ENCODE data around the gene SGSM2.
A peak's percentile ranks its signal among the peaks of the same experiment; 100 is the strongest.

Gene SGSM2

DNA sequence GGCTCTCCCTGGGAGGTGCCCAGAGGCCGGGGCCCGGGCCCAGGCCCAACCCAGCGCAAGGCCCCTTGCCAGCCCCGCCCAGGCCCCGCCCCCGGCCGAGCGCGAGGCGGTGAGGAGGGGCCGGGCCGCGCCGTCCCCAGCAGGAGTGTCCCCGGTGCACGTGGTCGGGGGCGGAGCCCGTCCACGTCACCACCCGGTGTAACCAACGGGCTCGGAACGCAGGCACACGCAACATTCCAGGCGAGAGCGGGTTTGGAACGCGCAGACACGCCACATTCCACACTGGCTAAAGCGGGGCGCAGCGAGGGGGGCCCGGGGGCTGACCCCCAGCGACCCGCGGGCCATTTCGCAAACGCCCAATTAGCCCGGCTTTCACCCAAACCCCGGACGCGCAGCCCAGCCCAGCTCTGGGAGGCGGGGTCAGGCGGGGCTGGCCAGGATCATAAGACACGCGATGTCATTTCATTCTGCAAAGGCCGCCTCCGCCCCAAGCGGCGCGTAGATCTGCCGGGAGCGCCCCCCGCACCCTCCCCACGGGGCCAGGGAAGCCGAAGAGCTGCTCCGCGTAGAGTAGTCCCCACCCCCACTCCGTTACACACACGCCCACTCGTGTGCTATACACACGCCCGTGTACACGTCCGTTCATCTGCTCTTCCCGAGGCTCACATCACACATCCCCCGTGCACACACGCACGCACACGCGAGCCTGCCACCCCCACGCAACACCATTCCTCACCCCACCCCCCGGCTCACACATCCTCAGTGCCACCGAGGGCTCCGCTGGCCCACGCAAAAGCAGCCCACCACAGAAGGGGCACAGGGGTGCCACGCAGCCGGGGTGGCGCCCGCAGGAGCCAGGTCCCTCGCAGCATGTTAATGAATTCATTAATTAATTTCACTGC is 62.5 kb downstream of the SGSM2 start:
- peak; percentile 85 for DNase-seq

DNA sequence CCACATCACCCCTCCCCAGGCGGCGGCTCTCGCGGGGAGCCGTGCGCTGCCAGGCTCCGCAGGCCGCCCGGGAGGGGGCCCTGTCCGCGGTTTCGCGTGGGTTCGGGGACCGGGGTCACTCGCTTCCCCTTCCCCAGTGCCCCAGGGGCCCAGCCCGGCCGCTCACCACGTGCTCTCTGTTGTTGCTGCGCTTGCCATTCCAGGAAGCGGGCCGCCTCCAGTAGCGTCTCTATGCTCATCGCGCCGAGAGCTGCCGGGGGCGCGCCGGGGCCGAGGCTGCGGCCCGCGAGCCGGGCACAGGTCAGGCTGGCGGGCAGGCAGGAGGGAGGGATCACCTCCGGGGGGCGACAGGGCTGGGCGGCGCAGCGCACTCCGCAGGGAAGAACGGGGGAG is 63.2 kb downstream of the SGSM2 start:
- no peak for DNase-seq

DNA sequence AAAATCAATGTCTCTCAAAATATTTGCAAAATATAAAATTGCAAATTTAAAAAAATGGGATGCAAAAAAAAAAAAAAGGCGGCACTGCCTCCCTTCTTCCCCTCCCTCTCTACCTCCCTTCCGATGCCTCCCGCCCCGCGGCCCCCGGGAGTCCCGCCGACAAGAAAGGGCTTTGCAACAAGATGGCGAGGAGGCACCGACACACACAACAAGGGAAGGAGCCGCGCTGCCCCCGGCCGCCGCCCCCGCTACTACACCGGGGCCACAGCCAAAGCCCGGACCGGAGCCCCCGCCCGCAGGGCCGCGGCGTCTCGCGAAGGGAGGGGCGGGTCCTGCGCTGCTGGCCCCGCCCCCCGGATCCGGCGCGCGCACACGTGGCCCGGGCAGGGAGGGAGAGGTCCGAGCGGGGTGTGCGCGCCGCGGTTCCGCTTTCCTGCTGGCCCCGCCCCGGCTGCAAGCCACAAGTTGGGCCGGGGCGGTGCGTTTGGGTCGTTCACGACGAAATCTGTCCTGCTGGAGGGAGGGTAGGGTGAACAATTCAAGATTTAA is 63.6 kb downstream of the SGSM2 start, which contains the start of gene MNT:
Gene MNT, minus strand, starts transcription at position 184 of the 549 bp plus-strand sequence. CDS start 348 bp downstream, outside the sequence.
- DNase-seq = peak; percentile 75

DNA sequence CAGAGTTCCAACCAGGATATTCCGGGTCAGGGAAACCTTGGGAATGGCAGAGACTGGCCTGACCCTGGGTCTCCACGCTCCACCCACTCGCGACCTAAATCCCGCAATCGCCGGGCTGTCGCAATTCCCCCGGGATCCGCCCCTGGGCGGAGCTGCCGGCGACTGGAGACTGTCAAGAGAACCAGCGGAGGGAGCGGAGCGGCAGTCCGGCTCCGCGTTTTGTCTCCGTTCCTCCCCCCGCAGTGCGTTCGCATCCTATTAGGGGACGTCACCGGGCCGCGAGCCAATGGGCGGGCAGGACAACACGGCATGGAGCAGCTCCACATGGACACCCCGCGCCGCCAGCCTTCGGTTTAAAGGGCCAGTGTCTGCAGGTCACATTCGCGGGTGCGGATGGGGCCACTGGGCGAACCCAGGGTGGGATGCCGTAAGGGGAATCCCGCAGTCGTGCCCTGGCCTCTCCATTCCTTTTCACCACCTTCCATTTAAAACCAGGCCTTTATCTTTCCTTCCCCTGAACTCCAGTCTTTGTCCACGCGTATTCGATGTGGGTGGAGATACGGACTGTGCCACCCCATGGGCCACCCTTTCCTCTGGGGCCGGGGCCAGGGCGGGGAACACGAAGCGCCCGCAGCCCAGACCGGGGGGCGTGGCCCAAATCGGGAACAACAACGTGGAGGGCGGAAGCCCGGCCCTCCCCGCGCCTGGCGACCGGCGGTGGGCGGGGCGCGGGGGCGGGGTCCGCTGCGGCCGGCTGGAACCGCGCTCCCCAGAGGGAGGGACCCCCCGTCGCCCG is 64.3 kb downstream of the SGSM2 start:
- peak; percentile 91 for DNase-seq

DNA sequence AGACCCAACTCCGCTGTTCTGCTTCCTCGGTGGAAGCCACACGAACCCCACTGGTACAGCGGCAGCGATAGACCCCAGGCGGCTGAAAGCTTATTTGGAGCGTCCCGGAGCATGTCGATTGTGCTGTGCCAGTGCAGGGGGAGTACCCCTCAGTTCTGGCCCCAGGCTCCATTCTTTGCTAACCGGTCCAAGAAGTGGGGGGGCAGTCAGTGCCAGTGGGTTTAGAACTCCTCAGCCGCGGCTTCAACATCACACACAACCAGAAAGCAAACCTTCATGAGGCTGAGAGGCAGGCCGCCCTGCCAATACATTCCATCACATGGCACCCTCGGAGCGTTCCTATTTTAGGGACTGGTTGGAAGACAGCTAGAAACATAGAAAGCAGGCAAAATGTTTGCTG is 65.2 kb downstream of the SGSM2 start:
- no peak for DNase-seq

DNA sequence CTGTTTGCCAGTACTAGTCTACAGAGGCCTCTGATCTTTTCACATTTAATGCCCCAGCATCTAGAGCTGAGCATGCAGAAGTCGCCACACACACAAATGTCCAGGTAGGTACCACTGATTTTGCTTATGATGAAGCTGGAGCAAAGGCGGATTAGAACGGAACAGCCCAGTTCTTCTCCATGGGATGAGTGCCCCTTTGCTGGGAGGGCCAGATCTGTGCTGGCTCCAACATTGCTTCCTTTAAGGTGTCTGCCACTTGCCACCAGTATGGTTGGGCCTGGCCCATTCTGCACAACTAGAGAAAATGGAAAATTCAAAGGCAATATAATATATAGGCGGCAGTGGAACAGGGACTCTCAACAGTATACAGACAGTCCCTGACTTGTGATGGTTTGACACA is 65.7 kb downstream of the SGSM2 start:
- no peak for DNase-seq

DNA sequence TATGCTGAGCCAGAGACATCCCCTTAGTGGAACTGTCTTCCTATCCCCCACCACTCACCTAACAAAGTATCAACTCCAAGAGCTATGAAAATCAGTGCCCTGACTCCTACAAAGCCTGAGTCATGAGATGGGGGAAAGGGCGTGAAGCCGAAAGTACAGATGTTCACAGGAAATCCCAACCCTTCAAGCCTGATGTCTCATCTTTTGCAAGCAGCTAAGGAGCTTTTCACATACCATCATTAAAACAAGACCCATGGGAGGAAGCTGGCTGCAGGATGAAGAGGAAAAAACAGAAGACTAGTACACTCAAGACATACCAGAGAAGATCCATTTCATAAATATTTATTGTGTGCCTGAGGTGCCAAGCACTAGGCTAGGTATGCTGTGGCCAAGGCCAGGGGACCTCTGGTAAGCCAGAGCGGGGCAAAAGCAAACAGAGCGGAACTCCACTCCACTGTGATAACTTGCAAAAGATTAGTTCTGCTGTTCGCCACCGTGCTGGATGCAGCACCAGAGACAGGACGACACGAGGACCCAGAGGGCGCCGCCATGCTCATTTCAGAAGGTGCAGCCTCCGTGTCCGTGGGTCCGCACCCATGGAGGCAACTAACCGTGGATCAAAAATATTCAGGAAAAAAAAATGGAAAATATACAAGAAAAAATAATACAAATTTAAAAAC is 68.1 kb downstream of the SGSM2 start:
- no peak for DNase-seq

DNA sequence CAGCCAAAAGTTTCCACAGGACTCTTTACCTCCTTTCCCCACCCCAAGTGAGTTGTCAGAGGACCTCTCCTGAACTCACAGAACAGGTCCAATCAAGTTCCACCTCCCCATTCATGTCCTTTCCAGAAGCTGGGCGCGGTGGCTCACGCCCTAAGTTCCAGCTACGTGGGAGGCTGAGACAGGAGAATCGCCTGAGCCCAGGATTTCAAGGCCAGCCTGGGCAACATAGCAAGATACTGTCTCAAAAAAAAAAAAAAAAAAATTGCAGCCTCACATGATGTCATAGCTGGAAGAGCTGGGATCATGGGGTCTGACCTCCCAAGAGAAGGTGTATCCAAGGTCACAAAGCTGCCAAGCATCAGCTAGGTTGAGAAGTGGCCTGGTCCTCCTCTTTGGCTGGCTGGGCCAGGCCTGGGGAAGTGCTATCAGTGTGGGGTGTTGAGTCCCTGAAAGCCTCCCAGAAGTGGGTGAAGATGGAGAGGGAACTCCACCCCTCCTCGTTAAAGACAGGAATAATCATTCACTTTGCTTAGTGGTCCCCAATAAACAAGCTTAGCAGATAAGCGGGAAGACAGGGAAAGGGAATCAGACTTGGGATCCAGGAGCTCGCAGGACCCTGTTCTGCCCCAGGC is 69.1 kb downstream of the SGSM2 start:
- DNase-seq = no peak

DNA sequence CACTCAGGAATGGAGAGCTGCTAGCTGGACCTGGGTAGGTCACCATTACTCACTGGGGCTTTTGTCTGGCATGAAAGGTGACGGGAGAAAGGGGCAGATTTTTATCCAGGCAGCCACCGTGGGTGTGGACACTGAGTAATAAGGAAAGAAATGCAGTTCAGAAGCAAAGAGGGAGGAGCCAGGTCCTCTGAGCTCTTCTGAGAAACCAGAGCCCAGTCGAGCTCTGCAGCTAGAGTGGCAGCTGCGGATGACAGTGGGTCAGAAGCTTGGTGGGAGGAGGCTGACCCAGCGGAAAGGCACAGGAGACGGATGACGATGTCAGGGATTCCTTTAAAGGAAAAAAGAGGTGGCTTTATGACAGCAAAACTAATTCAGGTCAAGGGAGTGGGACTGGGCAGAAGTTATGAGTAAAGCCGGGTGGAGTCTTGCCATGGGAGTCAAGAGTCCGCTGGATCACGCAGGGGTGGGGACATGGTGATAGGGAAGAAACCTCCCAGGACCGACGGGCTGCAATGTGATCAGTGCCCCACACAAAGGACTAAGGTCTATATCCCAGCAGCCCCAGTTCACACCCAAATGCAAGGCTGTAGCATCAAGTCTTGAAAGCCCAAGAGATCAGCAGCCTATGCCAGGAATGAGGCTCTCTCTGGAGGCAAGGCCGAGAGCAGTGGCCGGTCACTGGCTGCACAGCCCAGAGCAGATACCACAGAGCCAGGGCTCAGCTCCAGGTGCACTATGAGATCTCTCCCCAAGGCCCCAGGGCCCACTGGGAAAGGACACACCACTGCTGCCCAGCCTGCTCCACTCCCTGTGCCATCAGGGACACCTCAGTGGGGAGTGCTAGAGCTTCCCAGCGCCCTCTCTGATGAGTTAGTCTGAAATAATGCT is 69.8 kb downstream of the SGSM2 start:
- no peak for DNase-seq

DNA sequence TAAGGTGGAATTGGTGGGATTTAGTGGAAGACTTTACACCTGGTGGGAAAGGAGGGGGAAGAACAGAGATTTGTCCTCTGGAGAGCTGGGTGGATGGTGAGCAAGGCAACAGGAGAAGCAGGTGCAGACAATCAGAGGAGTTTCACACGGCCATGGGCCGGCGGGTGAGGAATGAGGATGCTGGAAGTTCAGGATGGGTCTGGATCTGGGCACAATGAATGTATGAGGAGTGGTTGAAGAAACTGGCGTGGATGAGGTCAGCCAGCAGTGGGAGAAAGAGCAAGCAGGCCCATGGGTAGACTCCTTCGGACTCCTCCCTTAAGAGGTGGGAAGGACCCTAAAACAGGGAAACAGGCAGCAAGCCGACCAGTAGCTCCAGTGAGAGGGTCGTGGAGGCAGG is 73.7 kb downstream of the SGSM2 start:
- no peak for DNase-seq

DNA sequence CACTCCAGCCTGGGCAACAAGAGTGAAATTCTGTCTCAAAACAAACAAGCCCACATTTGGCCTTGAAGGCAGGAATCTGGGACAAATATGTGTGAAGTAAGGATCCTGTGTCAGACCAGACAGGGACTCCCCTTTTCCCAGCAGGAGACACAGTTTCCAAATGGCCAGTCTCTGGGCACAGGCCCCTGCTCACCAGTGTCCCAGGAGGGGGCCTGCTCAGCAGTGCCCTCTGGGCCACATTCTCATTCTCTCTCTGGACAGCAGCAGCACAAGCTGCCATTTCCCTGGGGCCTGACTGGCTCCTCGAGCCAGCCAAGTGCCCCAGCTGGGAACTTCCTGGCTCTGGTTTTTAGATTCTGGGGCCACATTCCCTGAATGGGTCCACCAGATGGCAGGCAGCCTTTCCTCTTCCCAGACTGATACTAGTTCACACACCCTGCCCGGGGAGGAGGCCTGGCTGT is 75.3 kb downstream of the SGSM2 start:
- DNase-seq = no peak

DNA sequence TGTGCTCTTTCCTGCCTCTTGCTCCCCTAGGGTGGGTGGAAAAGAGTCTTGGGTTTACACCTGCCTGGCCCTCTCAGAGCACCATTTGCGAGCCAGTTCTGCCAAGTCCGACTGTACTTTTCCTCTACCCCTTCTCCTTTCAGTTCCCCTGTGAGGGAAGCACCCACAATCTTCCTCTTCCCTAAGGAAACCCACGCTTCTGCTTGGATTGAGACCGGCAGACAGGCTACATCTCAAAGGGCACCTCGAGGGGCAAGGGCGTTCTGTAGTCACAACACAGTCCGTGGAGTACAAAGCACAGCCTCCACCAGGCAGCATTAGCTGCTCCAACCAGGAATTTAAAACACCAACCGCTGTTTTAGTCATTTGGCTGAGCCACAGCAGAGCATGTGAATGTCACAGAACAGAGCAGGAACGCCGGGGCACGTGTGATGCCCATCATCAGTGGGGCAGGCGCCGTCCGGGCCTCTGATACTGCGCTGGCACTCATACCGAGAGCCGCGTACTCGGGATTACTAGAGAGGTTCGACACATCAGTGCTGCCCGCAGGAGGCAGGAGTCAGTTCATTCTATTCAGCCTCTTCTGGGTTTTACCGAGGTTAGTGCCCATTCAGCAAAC is 77.3 kb downstream of the SGSM2 start:
- DNase-seq = no peak

DNA sequence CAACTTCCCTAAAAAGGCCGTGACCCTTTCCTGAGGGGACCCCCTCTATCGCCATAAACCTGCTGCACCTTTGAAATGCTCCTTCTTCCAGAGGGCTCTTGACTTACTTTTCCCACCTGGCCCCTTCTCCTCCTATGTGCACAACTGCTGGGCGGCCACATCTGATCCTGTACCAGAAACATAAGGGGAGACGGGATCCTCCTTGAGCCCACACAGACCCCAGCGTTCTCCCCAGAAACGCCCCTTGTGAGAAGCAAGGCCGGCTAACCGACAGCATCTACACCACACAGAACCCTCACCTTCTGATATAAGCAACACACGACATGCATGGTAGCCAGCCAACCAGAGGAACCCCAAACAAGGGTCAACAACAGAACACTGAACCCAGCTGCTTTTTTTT is 77.8 kb downstream of the SGSM2 start:
- DNase-seq = no peak

DNA sequence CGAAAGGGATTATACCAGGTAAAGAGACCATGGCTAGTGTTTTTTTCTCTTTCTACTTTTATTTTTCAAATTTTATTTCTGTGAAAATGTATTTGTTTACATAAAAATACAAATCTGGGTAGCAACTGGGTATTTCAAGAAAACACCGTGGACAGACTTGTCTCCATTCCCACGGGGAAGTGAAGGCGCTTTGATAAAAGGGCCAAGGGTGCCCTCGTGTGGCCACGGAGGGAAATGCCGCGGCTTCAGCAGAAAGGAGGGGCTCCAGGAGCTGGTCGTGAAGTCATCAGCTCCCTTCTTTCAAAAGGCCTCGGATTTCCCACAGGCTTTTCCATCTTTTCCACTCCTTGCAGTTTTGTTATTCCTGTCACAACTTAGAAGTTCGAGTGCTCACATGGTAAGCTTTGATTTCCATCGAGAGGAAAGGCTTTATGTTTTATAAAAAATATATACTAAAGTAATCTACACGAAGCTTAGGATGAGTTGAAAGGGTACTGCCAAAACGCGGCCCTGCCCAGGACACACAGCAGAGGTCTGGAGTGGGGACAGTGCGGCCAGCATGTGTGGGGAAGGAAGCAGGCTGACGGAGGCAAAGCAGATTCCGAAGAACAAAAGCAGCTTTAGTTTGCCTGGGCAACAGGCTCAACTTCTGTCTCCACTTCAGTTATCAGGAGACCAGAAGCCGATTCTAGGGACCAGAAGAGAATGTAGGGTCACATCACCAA is 78.9 kb downstream of the SGSM2 start:
- DNase-seq = peak; percentile 39

DNA sequence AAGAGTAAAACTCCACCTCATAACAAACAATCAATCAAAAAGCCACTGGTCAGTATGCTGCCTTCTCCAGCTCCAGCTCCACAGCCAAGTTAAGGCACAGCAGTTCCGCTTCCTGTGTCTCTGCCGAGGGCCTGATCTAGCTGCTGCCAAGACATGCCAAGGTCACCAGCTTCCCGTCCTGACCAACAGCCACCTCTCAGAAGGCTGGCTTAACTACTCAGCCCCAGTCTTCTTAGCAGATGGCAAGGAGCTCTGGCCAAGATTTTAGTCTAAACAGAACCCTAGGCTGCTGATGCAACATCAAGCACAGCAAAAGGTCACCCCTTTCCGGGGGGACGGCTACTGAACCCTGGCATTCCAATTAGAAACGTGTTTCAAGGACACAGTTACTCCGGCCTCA is 81.3 kb downstream of the SGSM2 start:
- no peak for DNase-seq

DNA sequence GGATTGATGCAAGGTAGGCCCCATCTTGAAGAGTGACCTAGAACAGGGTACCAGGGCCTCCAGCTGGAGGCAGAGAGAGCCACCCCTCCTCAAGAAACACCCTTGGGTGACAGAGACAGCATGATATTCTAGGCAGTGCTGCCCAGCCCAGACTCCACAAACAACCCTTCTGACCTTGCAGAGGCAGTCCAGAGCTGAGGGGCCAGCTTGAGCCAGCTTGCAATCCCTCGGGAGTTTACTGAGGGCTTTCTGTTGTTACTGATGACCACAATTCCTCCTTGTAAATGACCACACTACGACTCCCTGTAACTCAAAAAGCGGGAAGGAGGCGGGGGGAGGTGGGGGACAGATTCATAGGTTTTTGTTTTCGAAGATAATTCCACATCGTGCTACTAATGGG is 82.2 kb downstream of the SGSM2 start:
- DNase-seq = no peak

DNA sequence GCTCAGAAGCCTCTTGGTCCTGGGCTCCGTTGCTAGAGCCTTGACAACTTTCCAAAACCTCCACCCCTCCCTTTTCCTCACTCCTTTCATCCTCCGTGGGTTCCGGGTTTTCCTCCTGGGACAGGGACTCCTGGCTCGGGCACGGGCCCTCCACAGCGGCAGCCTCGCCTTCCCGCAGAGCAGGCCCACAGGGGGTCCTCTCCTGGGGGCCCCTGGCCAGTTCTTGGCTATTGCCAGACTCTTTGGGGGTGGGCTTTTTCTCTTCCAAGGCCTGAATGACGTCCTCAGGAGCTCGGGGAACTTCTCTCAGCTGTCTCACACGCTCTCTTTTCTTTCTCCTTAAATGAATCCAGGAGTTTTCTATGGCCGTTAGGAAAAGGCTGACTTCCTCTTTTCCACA is 82.9 kb downstream of the SGSM2 start:
- DNase-seq = no peak

DNA sequence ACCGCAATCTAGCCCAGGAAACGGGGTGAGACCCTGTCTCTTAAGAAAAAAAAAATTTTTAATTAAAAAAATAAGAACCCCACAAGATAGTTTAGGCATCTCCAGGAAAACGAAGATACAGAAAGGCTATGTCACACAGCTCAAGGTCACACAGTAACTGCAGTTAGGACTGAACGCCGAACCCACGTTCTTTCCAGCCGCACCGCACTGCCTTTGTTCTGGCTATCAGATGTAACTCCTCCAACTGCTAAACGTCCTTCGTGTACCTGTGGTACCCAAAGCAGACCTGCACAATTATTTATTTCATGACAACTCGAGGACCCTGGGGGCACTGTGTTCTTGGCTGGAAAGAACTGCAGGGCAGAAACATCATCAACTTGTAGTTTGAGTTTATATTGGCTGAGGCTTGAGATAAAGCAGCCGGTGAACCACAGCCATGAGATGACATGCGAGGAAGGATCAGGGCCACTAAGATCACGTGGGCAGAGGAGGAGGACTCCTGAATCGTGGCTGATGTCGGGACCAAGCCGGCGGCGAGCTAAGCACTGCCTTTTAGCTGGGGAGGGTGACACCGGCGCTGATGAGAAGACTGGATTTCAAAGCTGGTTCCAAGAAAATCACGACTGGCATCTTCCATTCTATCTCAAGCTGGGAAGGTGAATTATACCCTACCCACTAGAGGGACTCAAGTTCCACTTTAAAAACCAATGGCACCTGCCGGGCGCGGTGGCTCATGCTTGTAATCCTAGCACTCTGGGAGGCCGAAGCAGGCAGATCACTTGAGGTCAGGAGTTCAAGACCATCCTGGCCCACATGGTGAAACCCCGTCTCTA is 84.2 kb downstream of the SGSM2 start:
- no peak for DNase-seq

DNA sequence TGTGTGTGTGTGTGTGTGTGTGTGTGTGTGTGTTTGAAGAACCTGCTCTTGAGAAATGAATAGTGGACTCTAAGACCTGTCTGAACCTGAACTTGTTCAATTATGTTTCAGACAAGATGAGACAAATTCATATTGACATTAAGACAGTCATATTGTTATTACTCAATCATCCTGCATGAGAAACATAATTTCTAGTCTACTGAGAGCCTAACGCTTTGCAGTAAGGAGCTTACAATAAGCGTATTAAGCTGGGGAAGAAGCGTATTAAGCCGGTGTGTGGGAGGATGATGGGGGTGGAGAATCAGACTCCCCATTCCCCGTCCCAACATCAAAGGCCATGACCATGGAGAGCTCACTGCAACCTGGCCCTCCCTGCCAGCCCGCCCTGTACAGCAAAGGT is 86.0 kb downstream of the SGSM2 start:
- DNase-seq = no peak
